ENCODE measurements around the gene OPHN1. TPM values are rescaled to one million over a fixed set of nuclear protein-coding genes. Genes with fewer than 3 reads are reported as not detected.

Gene OPHN1
- total and polyA plus RNA-seq, 2 of the 13 experiments (the other 11 are each of a cell fraction or from before 2014, with no cell fraction given) = 1.6 to 1.7 TPM

DNA sequence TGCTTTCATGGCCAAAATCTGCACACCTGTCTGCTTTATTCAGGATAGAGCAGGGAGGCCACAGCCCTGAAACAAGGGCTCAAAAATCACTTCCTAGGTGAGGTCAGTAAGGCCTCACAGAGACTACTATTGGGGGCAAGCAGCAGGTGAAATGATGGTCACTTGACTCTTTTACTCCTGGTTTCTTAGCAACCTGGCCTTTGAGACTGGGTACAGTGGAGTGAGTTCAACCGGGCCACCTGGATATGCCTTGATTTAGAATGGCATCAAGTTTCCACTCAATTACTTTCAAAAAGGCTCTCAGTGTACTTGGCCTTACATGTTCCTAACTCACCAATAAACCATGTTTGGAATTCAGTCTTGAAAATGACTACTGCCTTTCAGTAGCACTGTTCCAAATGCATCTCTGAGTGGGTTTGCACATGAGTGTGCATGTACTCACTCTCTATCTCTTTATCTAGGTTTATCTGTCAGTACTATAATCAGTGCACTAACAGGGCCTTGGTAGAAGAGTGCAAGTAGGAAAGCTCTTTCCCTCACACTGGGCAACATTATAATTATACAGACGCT is 388.2 kb downstream of the OPHN1 start (continued):
- TF ChIP-seq RFX5 (IDR thresholded peaks at IDR 0.05; ENCODE audit: low read depth, low read length) (no peak), ATF7-NPFF (CRISPR knock-in tag; IDR thresholded peaks at IDR 0.05; ENCODE audit: low read depth) (no peak), ZNF563 (CRISPR knock-in tag; IDR thresholded peaks at IDR 0.05) (no peak), MAFG (CRISPR knock-in tag; IDR thresholded peaks at IDR 0.05) (no peak), ZNF878 (CRISPR knock-in tag; IDR thresholded peaks at IDR 0.05) (no peak), JDP2 (CRISPR knock-in tag; IDR thresholded peaks at IDR 0.05; ENCODE audit: borderline replicate concordance) (no peak), ZIK1 (CRISPR knock-in tag; IDR thresholded peaks at IDR 0.05; ENCODE audit: borderline replicate concordance, low read depth) (no peak), ZNF296 (CRISPR knock-in tag; conservative IDR thresholded peaks at IDR 0.05) (no peak), EEA1 (CRISPR knock-in tag; IDR thresholded peaks at IDR 0.05; ENCODE audit: borderline replicate concordance) (no peak), HNRNPL (IDR thresholded peaks at IDR 0.05; ENCODE audit: low read depth, low read length) (no peak)

DNA sequence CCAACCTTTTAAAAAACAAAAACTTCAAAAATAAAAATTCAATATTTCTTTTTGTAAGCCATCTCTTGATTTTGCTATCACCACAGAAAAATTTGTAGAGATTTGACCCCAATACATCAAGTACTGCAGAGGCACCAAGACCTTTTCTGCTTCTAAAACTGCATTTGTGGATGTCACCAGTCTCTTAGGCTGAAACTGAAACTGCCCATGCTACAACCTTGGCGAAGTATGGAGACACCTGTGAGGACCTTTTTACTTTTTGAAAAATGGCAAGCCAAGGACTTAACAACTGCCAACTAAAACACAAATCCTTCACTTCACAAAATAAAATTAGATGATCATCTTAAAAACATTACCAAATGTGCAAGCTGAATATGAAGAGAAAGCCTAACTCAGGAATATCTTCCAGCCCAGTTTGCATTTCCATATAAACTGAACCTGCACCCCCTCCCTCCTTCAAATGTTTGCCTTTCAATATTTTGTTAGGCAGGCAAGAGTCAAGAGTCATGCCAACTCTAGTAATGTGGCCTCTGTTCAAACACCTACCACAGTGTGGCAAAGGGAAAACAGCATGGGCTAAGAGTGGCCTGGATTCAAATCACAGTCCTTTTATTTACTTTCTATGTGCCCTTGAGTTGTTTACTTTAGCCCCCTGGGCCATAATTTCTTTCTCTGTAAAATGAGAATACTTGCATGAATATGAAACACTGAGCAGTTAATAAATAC is 389.4 kb downstream of the OPHN1 start:
- intact Hi-C loops (cut with micrococcal nuclease; ENCODE audit: unreplicated experiment) (no loop called here), in situ Hi-C loops (cut with HindIII; ENCODE audit: extremely low pct_ligation_motif_present, low pct_unique_long_range_greater_than_20kb) (no loop called here)
- H3K4me3 ChIP-seq (replicated peaks in 1 of 3; ENCODE audit: insufficient read depth in 1 of 3, low read depth in 2 of 3, low read length in 3 of 3) = no peak overlapping the region
- DNase-seq (ENCODE audit: low spot score) (no peak), ATAC-seq (no peak), FAIRE-seq (no peak)
- 100% methylated on average over 1 of the region's 1 CpG for WGBS (ENCODE audit: low lambda C conversion rate)
- H3K4me1 ChIP-seq (ENCODE audit: insufficient read depth, low read length) = no peaks in the 10 kb centered on the region
- no peaks in the 10 kb centered on the region for H3K79me2 ChIP-seq (ENCODE audit: insufficient read depth, low read length)
- POLR2A ChIA-PET = no interaction called here
- no peak overlapping the region for H3K27ac ChIP-seq (ENCODE audit: extremely low read length, insufficient read depth, low read length)
- TF ChIP-seq, protein P1, sequence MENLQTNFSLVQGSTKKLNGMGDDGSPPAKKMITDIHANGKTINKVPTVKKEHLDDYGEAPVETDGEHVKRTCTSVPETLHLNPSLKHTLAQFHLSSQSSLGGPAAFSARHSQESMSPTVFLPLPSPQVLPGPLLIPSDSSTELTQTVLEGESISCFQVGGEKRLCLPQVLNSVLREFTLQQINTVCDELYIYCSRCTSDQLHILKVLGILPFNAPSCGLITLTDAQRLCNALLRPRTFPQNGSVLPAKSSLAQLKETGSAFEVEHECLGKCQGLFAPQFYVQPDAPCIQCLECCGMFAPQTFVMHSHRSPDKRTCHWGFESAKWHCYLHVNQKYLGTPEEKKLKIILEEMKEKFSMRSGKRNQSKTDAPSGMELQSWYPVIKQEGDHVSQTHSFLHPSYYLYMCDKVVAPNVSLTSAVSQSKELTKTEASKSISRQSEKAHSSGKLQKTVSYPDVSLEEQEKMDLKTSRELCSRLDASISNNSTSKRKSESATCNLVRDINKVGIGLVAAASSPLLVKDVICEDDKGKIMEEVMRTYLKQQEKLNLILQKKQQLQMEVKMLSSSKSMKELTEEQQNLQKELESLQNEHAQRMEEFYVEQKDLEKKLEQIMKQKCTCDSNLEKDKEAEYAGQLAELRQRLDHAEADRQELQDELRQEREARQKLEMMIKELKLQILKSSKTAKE (CRISPR knock-in tag; IDR thresholded peaks at IDR 0.05; ENCODE audit: borderline replicate concordance) = no peak
- TF ChIP-seq MAFG (CRISPR knock-in tag; IDR thresholded peaks at IDR 0.05) = no peak
- no peak for TF ChIP-seq ZNF780A (CRISPR knock-in tag; IDR thresholded peaks at IDR 0.05)
- TF ChIP-seq TEAD3 (CRISPR knock-in tag; optimal IDR thresholded peaks at IDR 0.05; ENCODE audit: borderline replicate concordance) = no peak
- TF ChIP-seq ZSCAN25 (CRISPR knock-in tag; IDR thresholded peaks at IDR 0.05) = no peak
- TF ChIP-seq ZNF850 (CRISPR knock-in tag; conservative IDR thresholded peaks at IDR 0.05) = no peak
- no peak for TF ChIP-seq HMGA1 (CRISPR knock-in tag; conservative IDR thresholded peaks at IDR 0.05)
- TF ChIP-seq, protein P2, sequence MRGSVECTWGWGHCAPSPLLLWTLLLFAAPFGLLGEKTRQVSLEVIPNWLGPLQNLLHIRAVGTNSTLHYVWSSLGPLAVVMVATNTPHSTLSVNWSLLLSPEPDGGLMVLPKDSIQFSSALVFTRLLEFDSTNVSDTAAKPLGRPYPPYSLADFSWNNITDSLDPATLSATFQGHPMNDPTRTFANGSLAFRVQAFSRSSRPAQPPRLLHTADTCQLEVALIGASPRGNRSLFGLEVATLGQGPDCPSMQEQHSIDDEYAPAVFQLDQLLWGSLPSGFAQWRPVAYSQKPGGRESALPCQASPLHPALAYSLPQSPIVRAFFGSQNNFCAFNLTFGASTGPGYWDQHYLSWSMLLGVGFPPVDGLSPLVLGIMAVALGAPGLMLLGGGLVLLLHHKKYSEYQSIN (CRISPR knock-in tag; IDR thresholded peaks at IDR 0.05; ENCODE audit: borderline replicate concordance) = no peak
- TF ChIP-seq PHB2 (IDR thresholded peaks at IDR 0.05; ENCODE audit: partially characterized antibody) = no peak
- TF ChIP-seq IRX3 (CRISPR knock-in tag; IDR thresholded peaks at IDR 0.05; ENCODE audit: borderline replicate concordance, low read depth) = no peak
- H3K9me3 ChIP-seq (ENCODE audit: low read length) = no peaks in the 10 kb centered on the region
- H3K27me3 ChIP-seq (ENCODE audit: control insufficient read depth in 1 of 2, insufficient read depth in 2 of 2, low read length in 2 of 2) = no peaks in the 10 kb centered on the region
- H3K9ac ChIP-seq (ENCODE audit: insufficient read depth, low read depth, low read length) = no peak overlapping the region
- no peak overlapping the region for H2AFZ ChIP-seq (ENCODE audit: low read length)
- no peaks in the 10 kb centered on the region for H4K20me1 ChIP-seq (ENCODE audit: insufficient read depth, low read length)
- H3K36me3 ChIP-seq (replicated peaks in 1 of 2; ENCODE audit: control insufficient read depth in 1 of 2, insufficient read depth in 2 of 2, low read length in 2 of 2) = no peaks in the 10 kb centered on the region
- no peak overlapping the region for H3K4me2 ChIP-seq (ENCODE audit: low read depth, low read length)
- CTCF ChIA-PET (ENCODE audit: low intra/inter-chr PET ratio, low total read pairs) = no interaction called here
- no TSS peak for BruUV-seq (replicated peaks)

Measured in HepG2 (cell line).